GM21447 (cell line): ENCODE measurements around the gene SEPTIN3.

Experiments used
- ATAC-seq: cut with Tn5 transposase; IDR thresholded peaks from one replicate; pipeline ENCODE4 v1.9.1; 2021; ENCODE audit not compliant: unreplicated experiment

The SEPTIN3 gene

GRCh38 chr22:41969110-41969646 lies at the start of gene SEPTIN3:
Gene SEPTIN3, plus strand, starts transcription at chr22:41969443. Its CDS starts 2,050 bp downstream, at chr22:41971493.
- no peak for ATAC-seq

- peak; percentile 15 for ATAC-seq
Observed at GRCh38 chr22:41920271-41920976, 48.8 kb upstream of the SEPTIN3 start.

GRCh38 chr22:41922328-41922727 lies 46.9 kb upstream of the SEPTIN3 start:
- ATAC-seq: no peak

- no peak for ATAC-seq
Observed at GRCh38 chr22:41922940-41923594, 46.2 kb upstream of the SEPTIN3 start.

- no peak for ATAC-seq
Observed at GRCh38 chr22:41923595-41924276, 45.5 kb upstream of the SEPTIN3 start.

- ATAC-seq: no peak
Observed at GRCh38 chr22:41925783-41926460, 43.3 kb upstream of the SEPTIN3 start.

- ATAC-seq: no peak
Observed at GRCh38 chr22:41927813-41928212, 41.4 kb upstream of the SEPTIN3 start.

- no peak for ATAC-seq
Observed at GRCh38 chr22:41928593-41929417, 40.4 kb upstream of the SEPTIN3 start.

GRCh38 chr22:41929418-41929810 lies 39.8 kb upstream of the SEPTIN3 start:
- ATAC-seq: no peak

- no peak for ATAC-seq
Observed at GRCh38 chr22:41931701-41932269, 37.5 kb upstream of the SEPTIN3 start.

GRCh38 chr22:41932353-41932752 lies 36.9 kb upstream of the SEPTIN3 start:
- ATAC-seq: no peak

GRCh38 chr22:41933411-41934177 lies 35.6 kb upstream of the SEPTIN3 start:
- no peak for ATAC-seq

GRCh38 chr22:41934284-41935014 lies 34.8 kb upstream of the SEPTIN3 start:
- ATAC-seq: no peak

- no peak for ATAC-seq
Observed at GRCh38 chr22:41935015-41935351, 34.3 kb upstream of the SEPTIN3 start.

GRCh38 chr22:41935509-41935908 lies 33.7 kb upstream of the SEPTIN3 start:
- no peak for ATAC-seq

- ATAC-seq: no peak
Observed at GRCh38 chr22:41936894-41937169, 32.4 kb upstream of the SEPTIN3 start.

- ATAC-seq: peak; percentile 62
Observed at GRCh38 chr22:41939981-41940831, 29.0 kb upstream of the SEPTIN3 start.
